WTC11 (cell line): Measurements from ENCODE around the gene KIF3A. TPM values are rescaled to one million over a fixed set of nuclear protein-coding genes. Genes with fewer than 3 reads are reported as not detected.

ENCODE experiments used
- ATAC-seq: fragments of 200-7000 bp; cut with Tn5 transposase; 2 replicates; pipeline ENCODE4 v1.10.0; 2021; ENCODE audit warnings: mild to moderate bottlenecking, moderate library complexity
- CTCF ChIA-PET: fragments of 300-600 bp; sonication (Branson Sonifier 250); formaldehyde crosslinking; loops from one replicate; lab custom pipeline; 2021; ENCODE audit warnings: antibody characterized with exemption; lab: Charles Lee
- POLR2A ChIA-PET: fragments of 350-600 bp; sonication (Branson Sonifier 250); formaldehyde crosslinking; loops from one replicate; lab custom pipeline; 2021; ENCODE audit warnings: antibody characterized with exemption; lab: Charles Lee
- DNase-seq: peaks from one replicate; pipeline ENCODE4 v3.0.0; 2021; ENCODE audit warnings: low spot score
- H3K27ac Mint-ChIP-seq: 2 replicates; pipeline ENCODE4 v1.8.0; 2021; ENCODE audit warnings: mixed read lengths
- H3K27me3 Mint-ChIP-seq: 2 replicates; pipeline ENCODE4 v1.8.0; 2021; ENCODE audit warnings: low read depth, mild to moderate bottlenecking, moderate library complexity, mixed read lengths
- H3K36me3 Mint-ChIP-seq: 2 replicates; pipeline ENCODE4 v1.8.0; 2021; ENCODE audit warnings: mixed read lengths
- H3K4me1 Mint-ChIP-seq: 2 replicates; pipeline ENCODE4 v1.8.0; 2022; ENCODE audit warnings: mixed read lengths
- H3K4me3 Mint-ChIP-seq: 2 replicates; pipeline ENCODE4 v1.8.0; 2021; ENCODE audit warnings: mild to moderate bottlenecking, moderate library complexity, mixed read lengths
- H3K9me3 Mint-ChIP-seq: 2 replicates; pipeline ENCODE4 v1.8.0; 2021; ENCODE audit warnings: mixed read lengths
- ATF1 ChIP-seq: sonication (generic); formaldehyde crosslinking; IDR thresholded peaks from 2 replicates; pipeline ENCODE4 v1.8.1; 2023; ENCODE audit warnings: mild to moderate bottlenecking, moderate library complexity, missing genetic modification reagents
- ETV6 ChIP-seq: sonication (generic); formaldehyde crosslinking; IDR thresholded peaks from 2 replicates; pipeline ENCODE4 v1.8.1; 2022; ENCODE audit warnings: mild to moderate bottlenecking, missing genetic modification reagents
- GABPB1 ChIP-seq: sonication (generic); formaldehyde crosslinking; IDR thresholded peaks from 2 replicates; pipeline ENCODE4 v1.8.1; 2023; ENCODE audit warnings: mild to moderate bottlenecking, missing genetic modification reagents
- JUN ChIP-seq: sonication (generic); formaldehyde crosslinking; IDR thresholded peaks from 2 replicates; pipeline ENCODE4 v1.8.0; 2023; ENCODE audit warnings: mild to moderate bottlenecking, missing genetic modification reagents
- MXD4 ChIP-seq: fragments of 250-450 bp; sonication (Bioruptor Pico); IDR thresholded peaks from 2 replicates; pipeline ENCODE4 v1.8.0; 2021; ENCODE audit warnings: mild to moderate bottlenecking, moderate library complexity, borderline replicate concordance
- NR3C1 ChIP-seq: sonication (generic); formaldehyde crosslinking; conservative IDR thresholded peaks from 2 replicates; pipeline ENCODE4 v1.8.1; 2023; ENCODE audit warnings: low read depth, mild to moderate bottlenecking, missing genetic modification reagents
- OVOL2 ChIP-seq: fragments of 250-450 bp; sonication (Bioruptor Pico); IDR thresholded peaks from 2 replicates; pipeline ENCODE4 v1.9.0; 2021; ENCODE audit warnings: mild to moderate bottlenecking, borderline replicate concordance
- RELA ChIP-seq: sonication (generic); formaldehyde crosslinking; IDR thresholded peaks from 2 replicates; pipeline ENCODE4 v1.8.1; 2022; ENCODE audit warnings: missing genetic modification reagents, mild to moderate bottlenecking, borderline replicate concordance
- SOX15 ChIP-seq: fragments of 250-450 bp; sonication (Bioruptor Pico); IDR thresholded peaks from 2 replicates; pipeline ENCODE4 v1.9.0; 2021; ENCODE audit warnings: mild to moderate bottlenecking
- TCF7 ChIP-seq: sonication (generic); formaldehyde crosslinking; IDR thresholded peaks from 2 replicates; pipeline ENCODE4 v1.8.0; 2022; ENCODE audit warnings: mild to moderate bottlenecking, low read depth, missing genetic modification reagents, moderate library complexity
- TEAD4 ChIP-seq: sonication (generic); formaldehyde crosslinking; IDR thresholded peaks from 2 replicates; pipeline ENCODE4 v1.8.0; 2022; ENCODE audit warnings: mild to moderate bottlenecking, missing genetic modification reagents
- ZNF263 ChIP-seq: sonication (generic); formaldehyde crosslinking; IDR thresholded peaks from 2 replicates; pipeline ENCODE4 v1.8.1; 2022; ENCODE audit warnings: low read depth, mild to moderate bottlenecking, moderate library complexity, missing genetic modification reagents
- ZNF396 ChIP-seq: fragments of 250-450 bp; sonication (Bioruptor Pico); IDR thresholded peaks from 2 replicates; pipeline ENCODE4 v1.8.0; 2021; ENCODE audit warnings: mild to moderate bottlenecking, moderate library complexity, borderline replicate concordance
- ZNF416 ChIP-seq: fragments of 250-450 bp; sonication (Bioruptor Pico); IDR thresholded peaks from 2 replicates; pipeline ENCODE4 v1.9.0; 2021; ENCODE audit warnings: mild to moderate bottlenecking, inconsistent platforms
- total RNA-seq: library from RNA; stranded (reverse); gene quantifications from 3 replicates; pipeline ENCODE4 v1.2.3, GENCODE V29; 2021
- TF ChIP-seq, protein P1 (sequence below): sonication (generic); formaldehyde crosslinking; IDR thresholded peaks from 2 replicates; pipeline ENCODE4 v1.8.1; 2022; ENCODE audit warnings: missing genetic modification reagents, borderline replicate concordance
- TF ChIP-seq, protein P2 (sequence below): sonication (generic); formaldehyde crosslinking; IDR thresholded peaks from 2 replicates; pipeline ENCODE4 v1.8.0; 2022; ENCODE audit warnings: mild to moderate bottlenecking, missing genetic modification reagents
- TF ChIP-seq, protein P3 (sequence below): sonication (generic); formaldehyde crosslinking; IDR thresholded peaks from 2 replicates; pipeline ENCODE4 v1.8.0; 2023; ENCODE audit warnings: mild to moderate bottlenecking, missing genetic modification reagents
- TF ChIP-seq, protein P4 (sequence below): sonication (generic); formaldehyde crosslinking; IDR thresholded peaks from 2 replicates; pipeline ENCODE4 v1.8.1; 2023; ENCODE audit warnings: mild to moderate bottlenecking, moderate library complexity, missing genetic modification reagents
- TF ChIP-seq, protein P5 (sequence below): fragments of 250-450 bp; sonication (Bioruptor Pico); IDR thresholded peaks from 2 replicates; pipeline ENCODE4 v1.9.0; 2021; ENCODE audit warnings: mild to moderate bottlenecking
- TF ChIP-seq, protein P6 (sequence below): fragments of 250-450 bp; sonication (Bioruptor Pico); IDR thresholded peaks from 2 replicates; pipeline ENCODE4 v1.9.0; 2021; ENCODE audit warnings: mild to moderate bottlenecking

Gene KIF3A
- total RNA-seq, 1 experiment from 2014 or later = 10.1 TPM

DNA sequence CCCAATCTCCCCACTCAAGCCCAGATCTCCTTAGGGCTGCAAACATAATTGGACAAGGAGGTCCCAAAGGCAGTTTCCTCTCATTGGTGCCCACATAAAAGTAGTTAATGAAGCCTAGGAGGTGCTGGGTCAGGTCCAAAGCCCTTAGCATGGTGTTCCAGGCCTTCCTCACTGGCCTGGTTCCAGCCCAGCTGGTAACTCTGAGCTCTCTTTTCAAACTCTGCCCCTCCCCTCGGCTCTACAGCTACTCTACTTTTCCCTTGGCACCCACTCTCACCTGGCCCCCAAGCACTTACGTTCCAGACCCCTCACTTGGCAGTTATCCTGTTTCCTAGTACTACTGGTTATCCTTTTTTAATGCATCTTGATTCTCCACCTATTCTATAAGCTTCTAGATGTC is 29.8 kb upstream of the KIF3A start (continued):
- TF ChIP-seq, protein P1, sequence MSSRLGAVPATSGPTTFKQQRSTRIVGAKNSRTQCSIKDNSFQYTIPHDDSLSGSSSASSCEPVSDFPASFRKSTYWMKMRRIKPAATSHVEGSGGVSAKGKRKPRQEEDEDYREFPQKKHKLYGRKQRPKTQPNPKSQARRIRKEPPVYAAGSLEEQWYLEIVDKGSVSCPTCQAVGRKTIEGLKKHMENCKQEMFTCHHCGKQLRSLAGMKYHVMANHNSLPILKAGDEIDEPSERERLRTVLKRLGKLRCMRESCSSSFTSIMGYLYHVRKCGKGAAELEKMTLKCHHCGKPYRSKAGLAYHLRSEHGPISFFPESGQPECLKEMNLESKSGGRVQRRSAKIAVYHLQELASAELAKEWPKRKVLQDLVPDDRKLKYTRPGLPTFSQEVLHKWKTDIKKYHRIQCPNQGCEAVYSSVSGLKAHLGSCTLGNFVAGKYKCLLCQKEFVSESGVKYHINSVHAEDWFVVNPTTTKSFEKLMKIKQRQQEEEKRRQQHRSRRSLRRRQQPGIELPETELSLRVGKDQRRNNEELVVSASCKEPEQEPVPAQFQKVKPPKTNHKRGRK (CRISPR knock-in tag) = no peak
- TF ChIP-seq, protein P2, sequence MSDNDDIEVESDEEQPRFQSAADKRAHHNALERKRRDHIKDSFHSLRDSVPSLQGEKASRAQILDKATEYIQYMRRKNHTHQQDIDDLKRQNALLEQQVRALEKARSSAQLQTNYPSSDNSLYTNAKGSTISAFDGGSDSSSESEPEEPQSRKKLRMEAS (CRISPR knock-in tag) = no peak

DNA sequence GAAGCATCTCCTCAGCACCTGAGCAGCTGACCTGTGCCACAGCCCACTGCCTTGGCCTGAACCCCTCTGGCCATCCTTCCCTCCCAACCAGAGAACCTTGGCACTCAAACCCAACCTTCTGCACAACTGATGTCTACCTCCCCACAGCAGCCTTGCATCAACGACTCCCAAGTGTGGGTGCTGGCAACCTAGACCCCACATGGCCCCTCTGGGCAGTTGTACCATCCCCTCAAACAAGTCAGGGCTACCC is 29.4 kb upstream of the KIF3A start:
- Mint-ChIP-seq H3K4me1 (peaks cover 10% of the 10 kb centered on the region), H3K36me3 (0 out of 2 replicates have a peak, but pooled peaks cover 2% of the 10 kb centered on the region), H3K9me3 (no peaks in the 10 kb centered on the region), H3K27me3 (no peaks in the 10 kb centered on the region), H3K4me3 (no peak overlapping the region), H3K27ac (no peak overlapping the region)
- POLR2A ChIA-PET = no interaction called here
- ATAC-seq (no peak), DNase-seq (no peak)
- no peak for TF ChIP-seq NR3C1 (CRISPR knock-in tag)
- no peak for TF ChIP-seq TCF7 (CRISPR knock-in tag)
- TF ChIP-seq, protein P3, sequence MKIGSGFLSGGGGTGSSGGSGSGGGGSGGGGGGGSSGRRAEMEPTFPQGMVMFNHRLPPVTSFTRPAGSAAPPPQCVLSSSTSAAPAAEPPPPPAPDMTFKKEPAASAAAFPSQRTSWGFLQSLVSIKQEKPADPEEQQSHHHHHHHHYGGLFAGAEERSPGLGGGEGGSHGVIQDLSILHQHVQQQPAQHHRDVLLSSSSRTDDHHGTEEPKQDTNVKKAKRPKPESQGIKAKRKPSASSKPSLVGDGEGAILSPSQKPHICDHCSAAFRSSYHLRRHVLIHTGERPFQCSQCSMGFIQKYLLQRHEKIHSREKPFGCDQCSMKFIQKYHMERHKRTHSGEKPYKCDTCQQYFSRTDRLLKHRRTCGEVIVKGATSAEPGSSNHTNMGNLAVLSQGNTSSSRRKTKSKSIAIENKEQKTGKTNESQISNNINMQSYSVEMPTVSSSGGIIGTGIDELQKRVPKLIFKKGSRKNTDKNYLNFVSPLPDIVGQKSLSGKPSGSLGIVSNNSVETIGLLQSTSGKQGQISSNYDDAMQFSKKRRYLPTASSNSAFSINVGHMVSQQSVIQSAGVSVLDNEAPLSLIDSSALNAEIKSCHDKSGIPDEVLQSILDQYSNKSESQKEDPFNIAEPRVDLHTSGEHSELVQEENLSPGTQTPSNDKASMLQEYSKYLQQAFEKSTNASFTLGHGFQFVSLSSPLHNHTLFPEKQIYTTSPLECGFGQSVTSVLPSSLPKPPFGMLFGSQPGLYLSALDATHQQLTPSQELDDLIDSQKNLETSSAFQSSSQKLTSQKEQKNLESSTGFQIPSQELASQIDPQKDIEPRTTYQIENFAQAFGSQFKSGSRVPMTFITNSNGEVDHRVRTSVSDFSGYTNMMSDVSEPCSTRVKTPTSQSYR = no peak
- no peak for TF ChIP-seq OVOL2
- no peak for TF ChIP-seq JUN (CRISPR knock-in tag)
- TF ChIP-seq, protein P4, sequence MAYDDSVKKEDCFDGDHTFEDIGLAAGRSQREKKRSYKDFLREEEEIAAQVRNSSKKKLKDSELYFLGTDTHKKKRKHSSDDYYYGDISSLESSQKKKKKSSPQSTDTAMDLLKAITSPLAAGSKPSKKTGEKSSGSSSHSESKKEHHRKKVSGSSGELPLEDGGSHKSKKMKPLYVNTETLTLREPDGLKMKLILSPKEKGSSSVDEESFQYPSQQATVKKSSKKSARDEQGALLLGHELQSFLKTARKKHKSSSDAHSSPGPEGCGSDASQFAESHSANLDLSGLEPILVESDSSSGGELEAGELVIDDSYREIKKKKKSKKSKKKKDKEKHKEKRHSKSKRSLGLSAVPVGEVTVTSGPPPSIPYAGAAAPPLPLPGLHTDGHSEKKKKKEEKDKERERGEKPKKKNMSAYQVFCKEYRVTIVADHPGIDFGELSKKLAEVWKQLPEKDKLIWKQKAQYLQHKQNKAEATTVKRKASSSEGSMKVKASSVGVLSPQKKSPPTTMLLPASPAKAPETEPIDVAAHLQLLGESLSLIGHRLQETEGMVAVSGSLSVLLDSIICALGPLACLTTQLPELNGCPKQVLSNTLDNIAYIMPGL (CRISPR knock-in tag) = no peak
- no peak for TF ChIP-seq TEAD4 (CRISPR knock-in tag)
- no peak for TF ChIP-seq ZNF396 (CRISPR knock-in tag)
- no peak for TF ChIP-seq MXD4 (CRISPR knock-in tag)
- TF ChIP-seq, protein P5, sequence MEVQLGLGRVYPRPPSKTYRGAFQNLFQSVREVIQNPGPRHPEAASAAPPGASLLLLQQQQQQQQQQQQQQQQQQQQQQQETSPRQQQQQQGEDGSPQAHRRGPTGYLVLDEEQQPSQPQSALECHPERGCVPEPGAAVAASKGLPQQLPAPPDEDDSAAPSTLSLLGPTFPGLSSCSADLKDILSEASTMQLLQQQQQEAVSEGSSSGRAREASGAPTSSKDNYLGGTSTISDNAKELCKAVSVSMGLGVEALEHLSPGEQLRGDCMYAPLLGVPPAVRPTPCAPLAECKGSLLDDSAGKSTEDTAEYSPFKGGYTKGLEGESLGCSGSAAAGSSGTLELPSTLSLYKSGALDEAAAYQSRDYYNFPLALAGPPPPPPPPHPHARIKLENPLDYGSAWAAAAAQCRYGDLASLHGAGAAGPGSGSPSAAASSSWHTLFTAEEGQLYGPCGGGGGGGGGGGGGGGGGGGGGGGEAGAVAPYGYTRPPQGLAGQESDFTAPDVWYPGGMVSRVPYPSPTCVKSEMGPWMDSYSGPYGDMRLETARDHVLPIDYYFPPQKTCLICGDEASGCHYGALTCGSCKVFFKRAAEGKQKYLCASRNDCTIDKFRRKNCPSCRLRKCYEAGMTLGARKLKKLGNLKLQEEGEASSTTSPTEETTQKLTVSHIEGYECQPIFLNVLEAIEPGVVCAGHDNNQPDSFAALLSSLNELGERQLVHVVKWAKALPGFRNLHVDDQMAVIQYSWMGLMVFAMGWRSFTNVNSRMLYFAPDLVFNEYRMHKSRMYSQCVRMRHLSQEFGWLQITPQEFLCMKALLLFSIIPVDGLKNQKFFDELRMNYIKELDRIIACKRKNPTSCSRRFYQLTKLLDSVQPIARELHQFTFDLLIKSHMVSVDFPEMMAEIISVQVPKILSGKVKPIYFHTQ (CRISPR knock-in tag) = no peak
- CTCF ChIA-PET = interaction anchor here (1.1 to 1.4 kb wide), 2 partner anchors 20 to 53 kb away, joined by 3 to 6 read pairs; partner anchors contain the start of gene CCNI2

DNA sequence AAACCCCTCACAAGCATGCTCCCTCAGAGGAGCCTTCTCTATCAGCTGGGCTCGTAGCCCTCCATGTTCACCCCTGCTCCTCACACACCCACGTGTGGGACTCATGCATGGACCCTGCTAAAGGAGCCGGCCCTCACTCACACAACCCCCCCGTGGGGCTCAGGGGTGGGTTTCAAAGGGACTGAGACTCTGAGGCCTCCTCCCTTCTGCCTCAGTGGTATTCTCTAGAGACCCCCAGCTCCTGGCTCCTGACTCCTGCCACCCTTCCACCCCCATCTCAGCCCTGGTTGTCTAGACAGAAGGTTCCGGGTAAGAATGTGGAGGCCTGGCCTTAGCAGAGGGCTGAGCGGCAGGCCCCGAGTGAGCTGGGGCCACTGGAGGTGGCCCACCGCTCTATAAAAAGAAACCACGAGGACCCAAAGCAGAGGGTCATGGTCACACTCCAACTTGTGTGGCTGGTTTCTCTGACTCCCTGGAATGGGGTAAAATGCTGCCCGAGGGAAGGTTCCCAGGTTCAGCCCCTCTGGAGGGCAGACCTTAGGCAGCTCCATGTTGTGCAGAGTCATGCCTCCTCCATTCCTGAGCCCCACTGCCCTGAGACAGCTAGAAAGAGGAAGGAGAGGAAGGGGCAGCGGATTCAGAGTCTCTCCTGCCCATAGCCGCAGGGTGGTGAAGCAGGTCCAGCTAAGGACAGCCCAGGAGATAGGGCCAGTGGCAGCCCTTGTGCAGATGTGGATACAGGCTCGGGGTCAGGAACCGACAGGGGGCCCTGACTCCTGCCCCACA is 28.9 kb upstream of the KIF3A start:
- peaks cover 6% of the 10 kb centered on the region for H3K4me1 Mint-ChIP-seq
- DNase-seq (no peak), ATAC-seq (no peak)
- H3K9me3 Mint-ChIP-seq = no peaks in the 10 kb centered on the region
- H3K27me3 Mint-ChIP-seq = no peaks in the 10 kb centered on the region
- H3K27ac Mint-ChIP-seq = no peak overlapping the region
- 0 out of 2 replicates have a peak, but pooled peaks cover 2% of the 10 kb centered on the region for H3K36me3 Mint-ChIP-seq
- POLR2A ChIA-PET = interaction anchor here (0.5 kb wide), 1 partner anchor 12 kb away, joined by 3 read pairs; no protein-coding TSS in a partner anchor
- no peak overlapping the region for H3K4me3 Mint-ChIP-seq
- CTCF ChIA-PET = interaction anchor here (1.4 kb wide), 1 partner anchor 54 kb away, joined by 6 read pairs; no protein-coding TSS in a partner anchor
- TF ChIP-seq RELA (CRISPR knock-in tag) = no peak
- TF ChIP-seq SOX15 (CRISPR knock-in tag) = no peak
- TF ChIP-seq ATF1 (CRISPR knock-in tag) = no peak
- TF ChIP-seq, protein P6, sequence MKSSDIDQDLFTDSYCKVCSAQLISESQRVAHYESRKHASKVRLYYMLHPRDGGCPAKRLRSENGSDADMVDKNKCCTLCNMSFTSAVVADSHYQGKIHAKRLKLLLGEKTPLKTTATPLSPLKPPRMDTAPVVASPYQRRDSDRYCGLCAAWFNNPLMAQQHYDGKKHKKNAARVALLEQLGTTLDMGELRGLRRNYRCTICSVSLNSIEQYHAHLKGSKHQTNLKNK (CRISPR knock-in tag) = no peak
- TF ChIP-seq ETV6 (CRISPR knock-in tag) = no peak
- no peak for TF ChIP-seq ZNF263
- TF ChIP-seq GABPB1 (CRISPR knock-in tag) = no peak
- no peak for TF ChIP-seq NR3C1 (CRISPR knock-in tag)
- no peak for TF ChIP-seq ZNF416 (CRISPR knock-in tag)
